SU-DHL-6 (cell line): Measurements from ENCODE around the gene CDC42BPG.

Experiments
- EZH2phosphoT487 ChIP-seq: fragments of 200-600 bp; sonication (generic), shearing (Covaris generic); conservative IDR thresholded peaks from 2 replicates; pipeline ENCODE4 v1.6.1; 2018; ENCODE audit warnings: mild to moderate bottlenecking, antibody characterized with exemption, low read length, moderate library complexity, mixed read lengths
- TF ChIP-seq, protein P1 (sequence below): fragments of 200-600 bp; sonication (generic); IDR thresholded peaks from one replicate; pipeline ENCODE4 v1.5.1; 2017; ENCODE audit warnings: antibody characterized with exemption, mild to moderate bottlenecking, low read length, moderate library complexity; ENCODE audit not compliant: insufficient read depth, poor library complexity, severe bottlenecking

GRCh38 chr11:64851831-64852351, 7.4 kb upstream of the CDC42BPG start:
- TF ChIP-seq, protein P1, sequence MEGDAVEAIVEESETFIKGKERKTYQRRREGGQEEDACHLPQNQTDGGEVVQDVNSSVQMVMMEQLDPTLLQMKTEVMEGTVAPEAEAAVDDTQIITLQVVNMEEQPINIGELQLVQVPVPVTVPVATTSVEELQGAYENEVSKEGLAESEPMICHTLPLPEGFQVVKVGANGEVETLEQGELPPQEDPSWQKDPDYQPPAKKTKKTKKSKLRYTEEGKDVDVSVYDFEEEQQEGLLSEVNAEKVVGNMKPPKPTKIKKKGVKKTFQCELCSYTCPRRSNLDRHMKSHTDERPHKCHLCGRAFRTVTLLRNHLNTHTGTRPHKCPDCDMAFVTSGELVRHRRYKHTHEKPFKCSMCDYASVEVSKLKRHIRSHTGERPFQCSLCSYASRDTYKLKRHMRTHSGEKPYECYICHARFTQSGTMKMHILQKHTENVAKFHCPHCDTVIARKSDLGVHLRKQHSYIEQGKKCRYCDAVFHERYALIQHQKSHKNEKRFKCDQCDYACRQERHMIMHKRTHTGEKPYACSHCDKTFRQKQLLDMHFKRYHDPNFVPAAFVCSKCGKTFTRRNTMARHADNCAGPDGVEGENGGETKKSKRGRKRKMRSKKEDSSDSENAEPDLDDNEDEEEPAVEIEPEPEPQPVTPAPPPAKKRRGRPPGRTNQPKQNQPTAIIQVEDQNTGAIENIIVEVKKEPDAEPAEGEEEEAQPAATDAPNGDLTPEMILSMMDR = no peak
- no peak for TF ChIP-seq EZH2phosphoT487
